ENCODE results near the gene TTYH3.

DNA sequence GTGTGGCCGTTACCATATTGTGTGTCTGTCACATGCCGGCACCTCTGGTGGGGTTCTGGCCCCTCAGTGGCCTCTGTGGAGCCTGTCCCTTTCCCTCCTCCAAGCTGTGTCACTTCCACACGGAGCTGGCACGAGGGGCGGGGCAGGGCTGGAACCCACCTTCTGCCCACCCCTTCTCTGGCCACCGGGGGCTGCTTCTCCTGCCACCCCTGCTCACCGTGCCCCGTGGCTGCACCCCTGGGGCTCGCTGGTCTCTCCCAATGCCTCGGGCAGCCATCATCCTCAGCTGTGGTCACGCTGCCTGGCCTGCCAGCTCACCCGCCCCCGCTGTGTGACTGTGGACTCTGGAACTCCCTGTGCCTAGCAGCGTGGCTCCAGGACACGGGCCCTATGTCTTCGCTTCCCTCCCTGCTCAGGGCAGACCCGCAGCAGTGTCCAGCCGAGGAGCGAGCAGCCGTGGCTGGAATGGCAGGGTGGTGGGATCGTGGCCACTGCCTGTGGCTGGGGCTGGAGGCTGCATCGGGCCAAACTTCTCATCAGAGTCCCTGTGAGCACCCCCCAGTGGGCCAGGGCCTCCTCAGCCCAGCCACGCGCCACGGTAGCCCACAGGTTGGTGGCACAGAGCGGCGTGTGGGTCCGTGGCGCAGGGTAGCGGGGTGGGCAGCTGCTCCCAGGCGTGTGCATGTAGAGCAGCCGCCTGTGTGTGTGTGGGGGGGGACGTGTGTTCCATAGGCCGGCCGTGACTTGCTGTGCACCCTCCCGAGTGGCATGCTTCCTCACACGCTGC, 8.1 kb downstream of the TTYH3 start:
- TF ChIP-seq, protein P1, sequence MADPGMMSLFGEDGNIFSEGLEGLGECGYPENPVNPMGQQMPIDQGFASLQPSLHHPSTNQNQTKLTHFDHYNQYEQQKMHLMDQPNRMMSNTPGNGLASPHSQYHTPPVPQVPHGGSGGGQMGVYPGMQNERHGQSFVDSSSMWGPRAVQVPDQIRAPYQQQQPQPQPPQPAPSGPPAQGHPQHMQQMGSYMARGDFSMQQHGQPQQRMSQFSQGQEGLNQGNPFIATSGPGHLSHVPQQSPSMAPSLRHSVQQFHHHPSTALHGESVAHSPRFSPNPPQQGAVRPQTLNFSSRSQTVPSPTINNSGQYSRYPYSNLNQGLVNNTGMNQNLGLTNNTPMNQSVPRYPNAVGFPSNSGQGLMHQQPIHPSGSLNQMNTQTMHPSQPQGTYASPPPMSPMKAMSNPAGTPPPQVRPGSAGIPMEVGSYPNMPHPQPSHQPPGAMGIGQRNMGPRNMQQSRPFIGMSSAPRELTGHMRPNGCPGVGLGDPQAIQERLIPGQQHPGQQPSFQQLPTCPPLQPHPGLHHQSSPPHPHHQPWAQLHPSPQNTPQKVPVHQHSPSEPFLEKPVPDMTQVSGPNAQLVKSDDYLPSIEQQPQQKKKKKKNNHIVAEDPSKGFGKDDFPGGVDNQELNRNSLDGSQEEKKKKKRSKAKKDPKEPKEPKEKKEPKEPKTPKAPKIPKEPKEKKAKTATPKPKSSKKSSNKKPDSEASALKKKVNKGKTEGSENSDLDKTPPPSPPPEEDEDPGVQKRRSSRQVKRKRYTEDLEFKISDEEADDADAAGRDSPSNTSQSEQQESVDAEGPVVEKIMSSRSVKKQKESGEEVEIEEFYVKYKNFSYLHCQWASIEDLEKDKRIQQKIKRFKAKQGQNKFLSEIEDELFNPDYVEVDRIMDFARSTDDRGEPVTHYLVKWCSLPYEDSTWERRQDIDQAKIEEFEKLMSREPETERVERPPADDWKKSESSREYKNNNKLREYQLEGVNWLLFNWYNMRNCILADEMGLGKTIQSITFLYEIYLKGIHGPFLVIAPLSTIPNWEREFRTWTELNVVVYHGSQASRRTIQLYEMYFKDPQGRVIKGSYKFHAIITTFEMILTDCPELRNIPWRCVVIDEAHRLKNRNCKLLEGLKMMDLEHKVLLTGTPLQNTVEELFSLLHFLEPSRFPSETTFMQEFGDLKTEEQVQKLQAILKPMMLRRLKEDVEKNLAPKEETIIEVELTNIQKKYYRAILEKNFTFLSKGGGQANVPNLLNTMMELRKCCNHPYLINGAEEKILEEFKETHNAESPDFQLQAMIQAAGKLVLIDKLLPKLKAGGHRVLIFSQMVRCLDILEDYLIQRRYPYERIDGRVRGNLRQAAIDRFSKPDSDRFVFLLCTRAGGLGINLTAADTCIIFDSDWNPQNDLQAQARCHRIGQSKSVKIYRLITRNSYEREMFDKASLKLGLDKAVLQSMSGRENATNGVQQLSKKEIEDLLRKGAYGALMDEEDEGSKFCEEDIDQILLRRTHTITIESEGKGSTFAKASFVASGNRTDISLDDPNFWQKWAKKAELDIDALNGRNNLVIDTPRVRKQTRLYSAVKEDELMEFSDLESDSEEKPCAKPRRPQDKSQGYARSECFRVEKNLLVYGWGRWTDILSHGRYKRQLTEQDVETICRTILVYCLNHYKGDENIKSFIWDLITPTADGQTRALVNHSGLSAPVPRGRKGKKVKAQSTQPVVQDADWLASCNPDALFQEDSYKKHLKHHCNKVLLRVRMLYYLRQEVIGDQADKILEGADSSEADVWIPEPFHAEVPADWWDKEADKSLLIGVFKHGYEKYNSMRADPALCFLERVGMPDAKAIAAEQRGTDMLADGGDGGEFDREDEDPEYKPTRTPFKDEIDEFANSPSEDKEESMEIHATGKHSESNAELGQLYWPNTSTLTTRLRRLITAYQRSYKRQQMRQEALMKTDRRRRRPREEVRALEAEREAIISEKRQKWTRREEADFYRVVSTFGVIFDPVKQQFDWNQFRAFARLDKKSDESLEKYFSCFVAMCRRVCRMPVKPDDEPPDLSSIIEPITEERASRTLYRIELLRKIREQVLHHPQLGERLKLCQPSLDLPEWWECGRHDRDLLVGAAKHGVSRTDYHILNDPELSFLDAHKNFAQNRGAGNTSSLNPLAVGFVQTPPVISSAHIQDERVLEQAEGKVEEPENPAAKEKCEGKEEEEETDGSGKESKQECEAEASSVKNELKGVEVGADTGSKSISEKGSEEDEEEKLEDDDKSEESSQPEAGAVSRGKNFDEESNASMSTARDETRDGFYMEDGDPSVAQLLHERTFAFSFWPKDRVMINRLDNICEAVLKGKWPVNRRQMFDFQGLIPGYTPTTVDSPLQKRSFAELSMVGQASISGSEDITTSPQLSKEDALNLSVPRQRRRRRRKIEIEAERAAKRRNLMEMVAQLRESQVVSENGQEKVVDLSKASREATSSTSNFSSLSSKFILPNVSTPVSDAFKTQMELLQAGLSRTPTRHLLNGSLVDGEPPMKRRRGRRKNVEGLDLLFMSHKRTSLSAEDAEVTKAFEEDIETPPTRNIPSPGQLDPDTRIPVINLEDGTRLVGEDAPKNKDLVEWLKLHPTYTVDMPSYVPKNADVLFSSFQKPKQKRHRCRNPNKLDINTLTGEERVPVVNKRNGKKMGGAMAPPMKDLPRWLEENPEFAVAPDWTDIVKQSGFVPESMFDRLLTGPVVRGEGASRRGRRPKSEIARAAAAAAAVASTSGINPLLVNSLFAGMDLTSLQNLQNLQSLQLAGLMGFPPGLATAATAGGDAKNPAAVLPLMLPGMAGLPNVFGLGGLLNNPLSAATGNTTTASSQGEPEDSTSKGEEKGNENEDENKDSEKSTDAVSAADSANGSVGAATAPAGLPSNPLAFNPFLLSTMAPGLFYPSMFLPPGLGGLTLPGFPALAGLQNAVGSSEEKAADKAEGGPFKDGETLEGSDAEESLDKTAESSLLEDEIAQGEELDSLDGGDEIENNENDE (IDR thresholded peaks at IDR 0.05; ENCODE audit: low read depth, low read length), result no peak
- no peak for TF ChIP-seq CTBP1 (IDR thresholded peaks at IDR 0.05; ENCODE audit: borderline replicate concordance)
- no peak for TF ChIP-seq TCF15 (CRISPR knock-in tag; IDR thresholded peaks at IDR 0.05)
- TF ChIP-seq ZNF586 (CRISPR knock-in tag; conservative IDR thresholded peaks at IDR 0.05), result no peak
- no peak for TF ChIP-seq HNRNPL (IDR thresholded peaks at IDR 0.05; ENCODE audit: low read depth, low read length)
- TF ChIP-seq SRSF9 (IDR thresholded peaks at IDR 0.05; ENCODE audit: borderline replicate concordance, low read depth, low read length), result no peak
- TF ChIP-seq ZHX1 (conservative IDR thresholded peaks at IDR 0.05; ENCODE audit: low read length), result no peak
- no peak for TF ChIP-seq POLR2A (conservative IDR thresholded peaks at IDR 0.05)
- TF ChIP-seq YY1 (IDR thresholded peaks at IDR 0.05; ENCODE audit: borderline replicate concordance in 1 of 3, control insufficient read depth in 1 of 3, extremely low read depth in 1 of 3, insufficient read depth in 3 of 3, insufficient read length in 1 of 3, insufficient replicate concordance in 2 of 3, low read depth in 1 of 3, low read length in 2 of 3), result no peak
- TF ChIP-seq KLF16 (IDR thresholded peaks at IDR 0.05), result no peak
- no peak for TF ChIP-seq ZNF384 (IDR thresholded peaks at IDR 0.05; ENCODE audit: low read depth, low read length)
- no peak for TF ChIP-seq SIN3A (IDR thresholded peaks at IDR 0.05; ENCODE audit: borderline replicate concordance in 2 of 2, control insufficient read depth in 1 of 2, low read depth in 2 of 2, low read length in 2 of 2)
- no peak for TF ChIP-seq SRSF7 (optimal IDR thresholded peaks at IDR 0.05; ENCODE audit: low read depth, low read length)
- no peak for TF ChIP-seq ZBTB34 (CRISPR knock-in tag; IDR thresholded peaks at IDR 0.05)
